HCEC 1CT (cell line): ENCODE data around the gene ST3GAL5.
"Not testable (repeated sequence)": the region's sequence is repeated elsewhere in the genome, so short reads cannot be mapped to it uniquely, and the experiment has no call there.

Source experiments
- DNase-seq: peaks from one replicate; pipeline ENCODE4 v3.0.0-alpha.2; 2017

ST3GAL5 gene

GRCh38 chr2:85829394-85829793, 59.4 kb downstream of the ST3GAL5 start:
- not testable (repeated sequence) for DNase-seq

DNA sequence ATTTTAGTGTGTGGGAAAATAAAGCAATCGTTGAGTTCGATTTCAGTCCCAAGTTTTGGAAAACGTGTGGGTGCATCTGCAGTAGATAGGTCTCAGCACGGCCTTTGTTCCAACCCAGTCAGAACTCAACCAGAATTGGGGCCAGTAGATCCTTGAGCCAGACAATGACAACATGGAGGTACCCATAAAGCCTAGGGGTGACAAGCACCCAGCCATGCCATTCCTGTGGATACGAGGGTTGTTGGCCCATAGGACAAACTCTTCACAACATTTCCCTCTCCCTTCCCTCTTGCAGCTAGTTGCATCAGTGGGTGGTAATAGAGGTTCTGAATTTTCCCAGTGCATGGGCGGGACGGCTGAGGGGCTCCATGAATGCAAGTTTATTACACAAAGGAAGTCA, 60.1 kb downstream of the ST3GAL5 start:
- DNase-seq, result no peak

- no peak for DNase-seq
Observed at GRCh38 chr2:85827879-85828569, 60.8 kb downstream of the ST3GAL5 start.

- peak; percentile 48 for DNase-seq
Observed at GRCh38 chr2:85826990-85827878, 61.6 kb downstream of the ST3GAL5 start.

- DNase-seq, result no peak
Observed at GRCh38 chr2:85823951-85824350, 64.8 kb downstream of the ST3GAL5 start.

- DNase-seq, result no peak
Observed at GRCh38 chr2:85822766-85823165, 66.0 kb downstream of the ST3GAL5 start.

- no peak for DNase-seq
Observed at GRCh38 chr2:85819811-85820510, 68.8 kb downstream of the ST3GAL5 start.

GRCh38 chr2:85814802-85815550, 73.8 kb downstream of the ST3GAL5 start:
- DNase-seq, result no peak

- peak; percentile 76 for DNase-seq
Observed at GRCh38 chr2:85813982-85814801, 74.6 kb downstream of the ST3GAL5 start.

- no peak for DNase-seq
Observed at GRCh38 chr2:85813211-85813981, 75.4 kb downstream of the ST3GAL5 start.

GRCh38 chr2:85812094-85812735, 76.6 kb downstream of the ST3GAL5 start:
- DNase-seq, result no peak

DNA sequence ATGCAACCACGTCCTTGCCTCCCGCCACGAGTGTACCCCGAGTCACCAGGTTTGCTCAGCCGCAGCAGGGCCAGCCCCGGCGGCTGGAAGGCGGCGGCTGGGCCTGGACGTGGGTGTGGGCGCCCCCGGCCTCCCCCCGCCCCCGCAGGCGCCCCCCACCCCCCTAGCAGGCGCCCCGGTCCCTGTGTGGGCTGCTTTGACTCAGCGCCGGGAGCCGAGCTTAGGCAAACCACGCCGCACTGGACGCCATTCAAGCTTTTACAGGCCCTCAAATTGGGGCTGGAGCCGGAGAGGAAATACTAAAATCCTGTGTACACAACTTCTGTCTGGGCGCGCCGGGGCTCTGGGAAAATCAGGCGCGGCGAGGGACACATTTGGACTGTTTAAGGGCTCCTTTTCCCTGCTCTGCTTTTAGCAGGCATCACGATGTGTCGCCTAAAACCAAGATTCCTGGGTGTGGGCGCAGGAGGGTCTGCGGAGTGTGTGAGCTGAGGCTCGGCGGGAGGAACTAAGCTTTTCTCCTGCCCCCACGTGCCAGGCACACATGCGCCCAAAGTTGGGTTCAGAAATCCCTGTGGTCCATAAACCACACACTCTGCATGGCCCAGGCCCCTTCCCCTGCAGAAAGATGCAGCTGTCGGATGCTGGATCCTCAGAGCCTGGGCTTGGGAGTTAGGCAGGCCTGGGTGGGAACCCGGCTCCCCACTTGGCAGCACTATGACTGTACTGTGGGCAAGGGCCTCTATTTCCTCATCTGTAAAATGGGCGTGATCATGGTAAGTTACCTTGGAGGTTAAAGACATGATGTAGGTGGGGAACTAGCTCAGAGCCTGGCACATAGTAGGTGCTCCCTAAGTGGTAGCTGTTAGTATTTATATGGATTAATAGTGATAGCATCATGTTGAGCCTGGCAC, 77.4 kb downstream of the ST3GAL5 start:
- DNase-seq, result peak; percentile 23

DNA sequence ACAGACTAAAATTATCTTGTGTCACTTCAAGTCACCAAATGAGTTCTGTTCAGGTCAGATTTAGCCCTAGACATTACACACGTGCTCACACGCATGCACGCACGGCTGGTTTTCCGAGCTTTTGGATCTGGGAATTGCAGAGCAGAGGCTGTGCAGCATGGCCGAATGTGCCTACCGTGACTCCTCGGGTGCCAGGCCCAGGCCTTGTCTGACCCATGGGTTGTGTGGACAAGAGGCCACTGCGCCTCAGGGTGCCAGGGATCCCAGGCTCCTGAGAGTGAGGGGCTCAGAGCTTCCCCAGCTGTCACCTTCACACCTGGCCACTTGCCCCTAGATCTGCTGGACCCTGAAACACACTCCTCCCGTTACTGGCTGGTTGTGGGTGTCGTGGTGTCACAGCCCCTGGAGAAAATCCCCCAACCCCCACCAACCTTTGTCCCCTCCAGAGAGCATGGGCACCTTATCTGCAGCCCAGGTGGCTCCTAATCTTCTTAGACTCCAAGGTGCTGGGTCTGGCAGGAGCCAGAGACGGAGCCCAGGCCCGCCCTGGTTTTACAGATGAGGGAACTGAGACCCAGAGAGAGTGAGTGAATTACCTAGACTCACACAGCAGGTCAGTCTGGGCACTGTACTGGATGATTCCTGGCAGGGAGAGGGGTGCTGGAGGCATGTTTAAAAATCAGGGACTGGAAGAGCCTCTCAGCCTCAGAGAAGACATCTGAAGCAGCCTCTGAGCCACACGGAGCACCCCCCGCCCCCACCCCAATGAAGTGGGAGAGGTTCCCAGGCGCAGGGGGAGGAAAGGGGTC, 78.2 kb downstream of the ST3GAL5 start:
- no peak for DNase-seq

- DNase-seq, result no peak
Observed at GRCh38 chr2:85807756-85808155, 81.0 kb downstream of the ST3GAL5 start.

DNA sequence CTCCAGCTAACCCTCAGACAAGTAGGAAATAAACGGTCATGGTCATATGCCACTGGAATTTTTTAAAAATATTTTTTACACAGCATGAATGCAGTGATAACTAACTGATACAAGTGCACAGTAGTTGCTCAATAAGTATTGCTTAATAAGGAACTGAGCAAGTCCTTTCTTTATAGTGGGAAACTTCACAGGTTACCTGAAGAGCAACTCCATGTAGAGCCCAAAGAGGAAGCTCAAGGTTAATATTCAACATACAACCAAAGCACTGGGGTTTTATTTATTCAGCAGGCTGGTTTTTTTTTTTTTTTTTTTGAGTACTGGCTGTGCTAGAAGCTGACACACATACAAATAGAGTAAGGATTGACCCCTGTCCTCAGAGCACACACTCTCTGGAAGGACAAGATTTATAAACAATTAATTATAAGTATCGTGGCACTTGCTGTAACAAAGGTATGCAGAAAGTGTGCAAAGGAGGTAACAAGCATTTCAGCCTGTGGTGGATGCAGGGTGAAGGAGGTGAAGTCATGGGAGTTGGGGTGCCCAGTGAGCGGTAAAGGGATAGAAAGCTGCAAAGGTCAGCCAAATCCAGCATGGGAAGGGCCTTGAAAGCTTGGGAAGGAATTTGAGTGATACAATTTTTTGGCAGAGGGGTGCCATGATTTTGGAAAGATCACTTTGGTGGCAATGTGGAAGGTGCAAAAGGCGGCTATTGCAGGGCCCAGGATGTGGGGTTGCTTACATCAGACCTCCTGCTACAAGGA, 82.3 kb downstream of the ST3GAL5 start:
- DNase-seq, result no peak

DNA sequence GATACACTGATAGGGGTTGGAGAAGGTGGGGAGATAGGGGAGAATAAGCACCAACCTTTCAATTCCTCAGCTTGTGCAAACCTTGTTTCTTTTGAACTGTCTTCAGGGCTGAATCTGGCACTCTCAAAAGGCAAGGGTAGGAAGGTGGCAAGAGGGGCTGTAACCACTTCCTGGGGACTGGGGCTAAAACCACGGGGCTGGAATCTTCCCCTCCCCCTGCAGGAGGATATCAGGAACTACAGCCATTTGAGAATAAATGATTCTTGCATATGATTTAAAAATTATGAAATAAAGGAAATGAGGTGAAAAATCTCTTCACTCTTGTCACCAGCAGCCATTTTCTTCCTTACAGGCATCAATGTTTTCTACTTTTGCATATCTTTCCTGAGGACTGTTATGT, 84.2 kb downstream of the ST3GAL5 start:
- DNase-seq, result no peak

DNA sequence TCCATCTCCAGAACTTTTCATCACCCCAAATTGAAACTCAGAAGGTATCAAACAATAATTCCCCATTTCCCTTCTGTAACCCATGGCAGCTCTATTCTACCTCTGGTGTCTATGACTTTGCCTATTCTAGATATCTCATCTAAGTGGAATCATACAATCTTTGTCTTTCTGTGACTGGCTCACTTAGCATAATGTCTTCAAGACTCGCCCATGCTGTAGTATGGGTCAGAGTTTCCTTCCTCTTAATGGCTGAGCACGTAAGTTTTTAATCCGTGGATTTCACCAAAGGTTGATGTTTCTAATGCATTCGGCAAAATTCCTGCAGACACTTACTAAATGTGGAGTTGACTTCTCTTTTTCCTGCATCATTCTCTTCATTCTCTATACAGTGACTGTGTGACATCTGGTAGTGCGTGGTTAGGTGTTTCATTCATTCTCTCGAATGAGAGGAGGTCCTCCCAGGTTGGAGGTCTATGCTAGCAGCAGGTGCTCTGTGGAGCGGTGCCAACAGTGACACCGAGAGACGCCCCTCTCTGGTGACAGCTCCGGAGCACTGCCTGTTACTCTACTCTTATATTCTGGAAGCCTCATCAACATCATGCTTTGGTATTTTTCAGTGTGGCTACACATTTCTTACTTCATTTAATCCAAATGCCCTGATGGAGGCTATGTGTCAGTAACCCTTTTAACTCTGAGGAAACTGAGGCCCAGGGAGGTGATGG, 84.9 kb downstream of the ST3GAL5 start:
- no peak for DNase-seq
